ENCODE results near the gene AMDHD2. TPM values are rescaled to one million over a fixed set of nuclear protein-coding genes. Genes with fewer than 3 reads are reported as not detected.
"Not testable (repeated sequence)": the region's sequence is repeated elsewhere in the genome, so short reads cannot be mapped to it uniquely, and the experiment has no call there.

Gene AMDHD2
- total and polyA plus RNA-seq, 9 donors, result 0.47 to 28.7 (median 25.6) TPM

DNA sequence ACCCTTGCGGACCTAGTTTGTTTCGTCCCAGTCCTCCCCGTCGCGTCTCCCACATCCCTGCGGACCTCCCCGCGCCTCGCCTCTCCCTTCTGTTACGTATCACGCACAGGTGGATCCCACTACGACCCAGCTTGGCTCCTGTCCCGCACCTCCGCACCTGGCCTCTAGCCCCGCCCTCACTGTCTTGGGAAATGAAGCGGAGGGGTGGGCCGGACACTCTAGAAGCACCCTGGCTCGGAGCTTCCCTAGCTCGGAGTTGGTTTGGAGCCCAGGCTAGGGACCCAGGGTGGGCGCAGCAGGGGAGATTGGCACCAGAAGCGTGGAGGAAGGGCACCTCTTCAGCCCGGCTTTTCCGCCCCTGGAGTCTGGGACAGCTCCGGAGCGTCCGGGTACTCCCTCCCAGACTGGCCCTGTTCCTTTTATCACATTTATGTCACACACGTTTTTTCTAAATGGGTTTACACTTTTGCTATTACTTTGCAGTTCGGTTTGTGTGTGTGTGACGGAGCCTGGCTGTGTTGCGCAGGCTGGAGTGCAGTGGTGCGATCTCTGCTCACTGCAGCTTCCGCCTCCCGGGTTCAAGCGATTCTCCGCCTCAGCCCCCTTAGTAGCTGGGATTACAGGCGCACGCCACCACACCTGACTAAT lies 12.4 kb downstream of the AMDHD2 start:
- Histone ChIP-seq H3K27me3 (no peaks in the 10 kb centered on the region), H3K9me3 (no peaks in the 10 kb centered on the region), H3K4me3 (peak overlapping the region; percentile 54), H3K27ac (peak overlapping the region; percentile 88 to 90), H3K36me3 (no peaks in the 10 kb centered on the region), H3K4me1 (ENCODE audit: insufficient read depth) (peaks cover 5% of the 10 kb centered on the region)
- peak; percentile 73 to 85 (median 83) for DNase-seq
- no peak for TF ChIP-seq POLR2A (IDR thresholded peaks at IDR 0.05)
- TF ChIP-seq EP300 (IDR thresholded peaks at IDR 0.05), result no peak
- TF ChIP-seq CTCF (IDR thresholded peaks at IDR 0.05), result no peak
- WGBS, 3 donors, result 1 to 2% (median 2%) methylated on average over 37 of the region's 37 CpGs
- intact Hi-C loops (cut with DNase I), result no loop called here

DNA sequence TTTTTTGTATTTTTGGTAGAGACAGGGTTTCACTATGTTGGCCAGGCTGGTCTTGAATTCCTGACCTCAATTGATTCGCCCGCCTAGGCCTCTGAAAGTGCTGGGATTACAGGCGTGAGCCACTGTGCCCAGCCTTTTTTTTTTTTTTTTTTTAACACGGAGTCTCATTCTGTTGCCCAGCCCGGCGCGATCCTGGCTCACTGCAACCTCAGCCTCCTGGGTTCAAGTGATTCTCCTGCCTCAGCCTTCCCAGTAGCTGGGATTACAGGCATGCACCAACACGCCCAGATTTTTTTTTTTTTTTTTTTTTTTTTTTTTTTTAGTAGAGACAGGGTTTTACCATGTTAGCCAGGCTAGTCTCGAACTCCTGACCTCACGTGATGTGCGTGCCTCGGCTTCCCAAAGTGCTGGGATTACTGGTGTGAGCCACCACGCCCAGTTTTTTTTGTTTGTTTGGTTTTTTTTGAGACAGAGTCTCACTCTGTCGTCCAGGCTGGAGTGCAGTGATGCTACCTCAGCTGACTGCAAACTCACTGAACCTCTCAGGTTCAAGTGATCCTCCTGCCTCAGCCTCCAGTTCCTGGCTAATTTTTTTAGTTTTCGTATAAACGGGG lies 13.1 kb downstream of the AMDHD2 start:
- DNase-seq, result peak in 3 of 5 donors; percentile 38 to 42 (median 41)
- Histone ChIP-seq H3K4me3 (peak overlapping the region; percentile 54), H3K27ac (peak overlapping the region; percentile 88 to 90)
- H3K27me3 ChIP-seq; H3K4me1 ChIP-seq (ENCODE audit: insufficient read depth); H3K9me3 ChIP-seq; intact Hi-C loops (cut with DNase I); H3K36me3 ChIP-seq: not testable (repeated sequence)
- 28 to 46% (median 41%) methylated on average over 16 of the region's 16 CpGs for WGBS, 3 donors

GRCh38 chr16:2533912-2534311 lies 13.7 kb downstream of the AMDHD2 start:
- no peaks in the 10 kb centered on the region for H3K27me3 ChIP-seq
- no peaks in the 10 kb centered on the region for H3K9me3 ChIP-seq
- intact Hi-C loops (cut with DNase I), result no loop called here
- no peak for TF ChIP-seq EP300 (IDR thresholded peaks at IDR 0.05)
- TF ChIP-seq POLR2A (IDR thresholded peaks at IDR 0.05), result no peak
- TF ChIP-seq CTCF (IDR thresholded peaks at IDR 0.05), result no peak
- no peak overlapping the region for H3K4me3 ChIP-seq
- H3K27ac ChIP-seq, result no peak overlapping the region
- 82 to 85% (median 85%) methylated on average over 11 of the region's 11 CpGs for WGBS, 3 donors
- H3K36me3 ChIP-seq, result no peaks in the 10 kb centered on the region
- H3K4me1 ChIP-seq (ENCODE audit: insufficient read depth), result peaks cover 5% of the 10 kb centered on the region
- DNase-seq, result peak in 1 of 5 donors; percentile 24

- H3K4me3 ChIP-seq; H3K4me1 ChIP-seq (ENCODE audit: insufficient read depth); H3K27ac ChIP-seq; H3K36me3 ChIP-seq; H3K9me3 ChIP-seq; intact Hi-C loops (cut with DNase I); H3K27me3 ChIP-seq: not testable (repeated sequence)
- 86 to 88% (median 87%) methylated on average over 5 of the region's 5 CpGs for WGBS, 3 donors
- DNase-seq, result peak in 1 of 5 donors; percentile 14
Measured at GRCh38 chr16:2534335-2534734, 14.2 kb downstream of the AMDHD2 start.

- TF ChIP-seq EP300 (IDR thresholded peaks at IDR 0.05), result no peak
- TF ChIP-seq POLR2A (IDR thresholded peaks at IDR 0.05), result no peak
- TF ChIP-seq CTCF (IDR thresholded peaks at IDR 0.05), result no peak
- WGBS, 3 donors, result 40 to 43% (median 41%) methylated on average over 9 of the region's 9 CpGs
- Histone ChIP-seq H3K27ac (peak overlapping the region in 1 of 2 donors; percentile 45), H3K27me3 (no peaks in the 10 kb centered on the region), H3K4me3 (no peak overlapping the region), H3K36me3 (no peaks in the 10 kb centered on the region), H3K9me3 (no peaks in the 10 kb centered on the region), H3K4me1 (ENCODE audit: insufficient read depth) (peaks cover 8% of the 10 kb centered on the region)
- DNase-seq, result peak; percentile 34 to 62 (median 59)
- intact Hi-C loops (cut with DNase I), result no loop called here
Measured at GRCh38 chr16:2535625-2536013, 15.4 kb downstream of the AMDHD2 start.

All from ovary (tissue), 9 donors.